Fibroblast of the aortic adventitia (primary cell): ENCODE results near the gene MIP. TPM values are rescaled to one million over a fixed set of nuclear protein-coding genes. Genes with fewer than 3 reads are reported as not detected.

Source experiments
- DNase-seq: peaks from one replicate; pipeline ENCODE4 v3.0.0-alpha.2; 2010; ENCODE audit warnings: low read depth
- H3K4me3 ChIP-seq: 2 replicates; pipeline ENCODE4 v1.5.1; 2011; ENCODE audit warnings: low read depth, mild to moderate bottlenecking, control low read depth, low read length, moderate library complexity
- CTCF ChIP-seq: IDR thresholded peaks from 2 replicates; pipeline ENCODE4 v1.5.1; 2011; ENCODE audit warnings: mild to moderate bottlenecking, low read length, control low read depth, inconsistent platforms; ENCODE audit not compliant: insufficient read depth
- total RNA-seq: library from RNA; depleted of rRNA; stranded (reverse); fragments of >200 nt; gene quantifications from 2 replicates; pipeline ENCODE4 v1.2.3, GENCODE V29; 2012; ENCODE audit warnings: low replicate concordance

Gene MIP
- total RNA-seq, 1 donor = not detected

GRCh38 chr12:56488041-56488955 lies 33.8 kb upstream of the MIP start, which contains the start of gene GLS2:
GLS2 (minus strand) TSS chr12:56488161; CDS start chr12:56488118, 43 bp downstream.
- H3K4me3 ChIP-seq = peak within 1 kb of the TSS; percentile 62
- DNase-seq = peak; percentile 79
- no peak for TF ChIP-seq CTCF

- no peak for TF ChIP-seq CTCF
- no peak for DNase-seq
- H3K4me3 ChIP-seq = peak overlapping the region; percentile 62
Measured at GRCh38 chr12:56487448-56488040, 33.1 kb upstream of the MIP start.

- no peak overlapping the region for H3K4me3 ChIP-seq
- no peak for TF ChIP-seq CTCF
- no peak for DNase-seq
Measured at GRCh38 chr12:56486694-56487093, 32.2 kb upstream of the MIP start.

- H3K4me3 ChIP-seq = no peak overlapping the region
- no peak for DNase-seq
- no peak for TF ChIP-seq CTCF
Measured at GRCh38 chr12:56484566-56484965, 30.1 kb upstream of the MIP start.

GRCh38 chr12:56479625-56480024 lies 25.2 kb upstream of the MIP start:
- DNase-seq = no peak
- no peak overlapping the region for H3K4me3 ChIP-seq
- no peak for TF ChIP-seq CTCF

- no peak for DNase-seq
- no peak overlapping the region for H3K4me3 ChIP-seq
- TF ChIP-seq CTCF = no peak
Measured at GRCh38 chr12:56477521-56478225, 23.2 kb upstream of the MIP start.
